IMR-90 (cell line): Measurements from ENCODE around the gene FRZB. TPM values are rescaled to one million over a fixed set of nuclear protein-coding genes. Genes with fewer than 3 reads are reported as not detected.

Experiments used
- ATAC-seq: fragments of 200-7000 bp; cut with Tn5 transposase; 2 replicates; pipeline ENCODE4 v1.9.1; 2020; ENCODE audit warnings: low read depth, mild to moderate bottlenecking, moderate library complexity
- BruUV-seq: library from RNA; stranded (reverse); fragments of 400-500 nt; replicated peaks from 2 replicates; lab custom pipeline; 2021; lab: Mats Ljungman, UMichigan
- CTCF ChIA-PET: fragments of 300-600 bp; formaldehyde crosslinking; extraction: SDS; loops from one replicate; lab custom pipeline; 2021; ENCODE audit warnings: antibody characterized with exemption; lab: Yijun Ruan, JAX
- POLR2A ChIA-PET: fragments of 300-600 bp; sonication (Branson Sonifier 250); formaldehyde crosslinking; loops from one replicate; lab custom pipeline; 2022; ENCODE audit warnings: antibody characterized with exemption; ENCODE audit not compliant: unreplicated experiment; lab: Charles Lee
- DNase-seq: peaks from one replicate; pipeline ENCODE4 v3.0.0; 2013
- H2AFZ ChIP-seq: replicated peaks from 2 replicates; pipeline ENCODE3; 2013; ENCODE audit warnings: low read length, mild to moderate bottlenecking; ENCODE audit not compliant: poor library complexity
- H2AK5ac ChIP-seq: 2 replicates; pipeline ENCODE4 v1.6.1; 2013; ENCODE audit warnings: low read depth, low read length, inconsistent platforms
- H2AK9ac ChIP-seq: replicated peaks from 2 replicates; pipeline ENCODE3; 2013; ENCODE audit warnings: mild to moderate bottlenecking, low read depth, low read length, moderate library complexity; ENCODE audit not compliant: poor library complexity
- H2BK120ac ChIP-seq: 2 replicates; pipeline ENCODE4 v1.6.1; 2013; ENCODE audit warnings: low read depth, low read length, inconsistent platforms
- H2BK15ac ChIP-seq: 3 replicates; pipeline ENCODE4 v1.6.1; 2013; ENCODE audit warnings: low read depth, low read length, inconsistent platforms
- H2BK20ac ChIP-seq: 2 replicates; pipeline ENCODE4 v1.6.1; 2013; ENCODE audit warnings: low read depth, mild to moderate bottlenecking, inconsistent platforms, low read length, moderate library complexity
- H2BK5ac ChIP-seq: 2 replicates; pipeline ENCODE4 v1.6.1; 2013; ENCODE audit warnings: mild to moderate bottlenecking, low read depth, low read length, inconsistent platforms; ENCODE audit not compliant: poor library complexity, severe bottlenecking
- H3K14ac ChIP-seq: replicated peaks from 2 replicates; pipeline ENCODE4 v1.6.1; 2013; ENCODE audit warnings: low read depth, low read length, inconsistent platforms
- H3K18ac ChIP-seq: 2 replicates; pipeline ENCODE4 v1.6.1; 2013; ENCODE audit warnings: low read depth, low read length, control low read depth
- H3K23ac ChIP-seq: 2 replicates; pipeline ENCODE4 v1.6.1; 2013; ENCODE audit warnings: low read depth, low read length, inconsistent platforms
- H3K27ac ChIP-seq: 2 replicates; pipeline ENCODE4 v1.5.1; 2013; ENCODE audit warnings: mild to moderate bottlenecking, control low read depth, low read length; ENCODE audit not compliant: insufficient read depth
- H3K27me3 ChIP-seq: 2 replicates; pipeline ENCODE4 v1.6.1; 2013; ENCODE audit warnings: low read length; ENCODE audit not compliant: control insufficient read depth, insufficient read depth
- H3K36me3 ChIP-seq: 2 replicates; pipeline ENCODE4 v1.6.1; 2013; ENCODE audit warnings: low read length, mixed read lengths; ENCODE audit not compliant: control insufficient read depth, insufficient read depth
- H3K4ac ChIP-seq: 2 replicates; pipeline ENCODE4 v1.6.1; 2013; ENCODE audit warnings: low read depth, low read length, inconsistent platforms
- H3K4me1 ChIP-seq: 2 replicates; pipeline ENCODE4 v1.6.1; 2013; ENCODE audit warnings: low read length, mixed read lengths; ENCODE audit not compliant: control insufficient read depth, insufficient read depth
- H3K4me2 ChIP-seq: 2 replicates; pipeline ENCODE4 v1.6.1; 2013; ENCODE audit warnings: low read depth, mild to moderate bottlenecking, control low read depth, low read length, moderate library complexity
- H3K4me3 ChIP-seq: 2 replicates; pipeline ENCODE4 v1.5.1; 2013; ENCODE audit warnings: low read depth, mild to moderate bottlenecking, control low read depth, low read length, moderate library complexity; ENCODE audit not compliant: insufficient read depth
- H3K56ac ChIP-seq: 2 replicates; pipeline ENCODE4 v1.6.1; 2013; ENCODE audit warnings: low read length, inconsistent platforms; ENCODE audit not compliant: insufficient read depth; ENCODE audit errors: extremely low read depth
- H3K79me1 ChIP-seq, 2 experiments: 2 replicates each; pipeline ENCODE4 v1.6.1; 2013; ENCODE audit warnings: low read length in 2 of 2, inconsistent platforms in 1 of 2, low read depth in 1 of 2
- H3K9ac ChIP-seq: 2 replicates; pipeline ENCODE4 v1.6.1; 2013; ENCODE audit warnings: low read depth, low read length, control low read depth
- H3K9me1 ChIP-seq: 2 replicates; pipeline ENCODE4 v1.6.1; 2013; ENCODE audit warnings: low read length, inconsistent platforms; ENCODE audit not compliant: insufficient read depth
- H3K9me3 ChIP-seq: 2 replicates; pipeline ENCODE4 v1.6.1; 2013; ENCODE audit warnings: low read length; ENCODE audit not compliant: control insufficient read depth, insufficient read depth
- H4K20me1 ChIP-seq: 2 replicates; pipeline ENCODE4 v1.6.1; 2013; ENCODE audit warnings: low read length, inconsistent platforms; ENCODE audit not compliant: insufficient read depth
- H4K5ac ChIP-seq: 2 replicates; pipeline ENCODE4 v1.6.1; 2013; ENCODE audit warnings: mild to moderate bottlenecking, low read depth, low read length, control low read depth
- H4K8ac ChIP-seq, 2 experiments: 2 replicates each; pipeline ENCODE4 v1.6.1; 2013; ENCODE audit warnings: low read depth in 2 of 2, low read length in 2 of 2, control low read depth in 1 of 2, inconsistent platforms in 1 of 2
- H4K91ac ChIP-seq: 2 replicates; pipeline ENCODE4 v1.6.1; 2013; ENCODE audit warnings: low read depth, low read length, inconsistent platforms; ENCODE audit not compliant: insufficient read depth
- BHLHE40 ChIP-seq: fragments of 150-350 bp; IDR thresholded peaks from 2 replicates; pipeline ENCODE4 v1.6.1; 2016; ENCODE audit warnings: mild to moderate bottlenecking, low read depth, low read length
- CEBPB ChIP-seq: IDR thresholded peaks from 2 replicates; pipeline ENCODE4 v1.6.1; 2012; ENCODE audit warnings: low read depth, low read length, improper control_type of control experiment
- CTCF ChIP-seq: conservative IDR thresholded peaks from 2 replicates; pipeline ENCODE4 v1.5.1; 2012; ENCODE audit warnings: mild to moderate bottlenecking, low read depth, low read length, improper control_type of control experiment
- FOS ChIP-seq: fragments of 150-350 bp; IDR thresholded peaks from 2 replicates; pipeline ENCODE4 v1.6.1; 2016; ENCODE audit warnings: low read depth, low read length
- MAZ ChIP-seq: IDR thresholded peaks from 2 replicates; pipeline ENCODE4 v1.6.1; 2012; ENCODE audit warnings: low read depth, mild to moderate bottlenecking, low read length, improper control_type of control experiment, moderate library complexity, borderline replicate concordance
- MXI1 ChIP-seq: IDR thresholded peaks from 2 replicates; pipeline ENCODE4 v1.6.1; 2012; ENCODE audit warnings: low read depth, mild to moderate bottlenecking, low read length, moderate library complexity, borderline replicate concordance
- NFE2L2 ChIP-seq: fragments of 150-350 bp; IDR thresholded peaks from 2 replicates; pipeline ENCODE4 v1.6.1; 2016; ENCODE audit warnings: low read depth, mild to moderate bottlenecking, low read length
- RAD21 ChIP-seq: IDR thresholded peaks from 2 replicates; pipeline ENCODE4 v1.6.1; 2012; ENCODE audit warnings: low read length, improper control_type of control experiment
- WGBS, 2 experiments: methylation state at CpG; one replicate each; pipeline versions ENCODE4 v1.1.5 to v1.1.7; 2013; ENCODE audit warnings: missing lambda C conversion rate in 2 of 2; ENCODE audit not compliant: insufficient read length in 1 of 2; ENCODE audit errors: extremely low coverage in 2 of 2; 5-methylcytosine and 5-hydroxymethylcytosine counted together
- dilution Hi-C: fragments of 300-500 bp; cut with HindIII; formaldehyde crosslinking; loops from one replicate; pipeline ENCODE4 v1.14.3; 2018; ENCODE audit warnings: low sequenced_read_pairs; ENCODE audit not compliant: unreplicated experiment
- in situ Hi-C: fragments of 300-500 bp; cut with MboI; formaldehyde crosslinking; loops from 3 replicates; pipeline ENCODE4 v1.14.3; 2019; ENCODE audit warnings: low sequenced_read_pairs, inconsistent platforms, mixed read lengths
- intact Hi-C: fragments of 100-400 bp; cut with micrococcal nuclease; formaldehyde crosslinking; loops from 2 replicates; pipeline ENCODE4 v1.10.0; 2022
- polyA plus RNA-seq, 3 experiments: library from polyadenylated mRNA; depleted of rRNA; stranded (reverse); fragments of >200 nt; gene quantifications; 2 replicates each; pipeline ENCODE4 v1.2.3, GENCODE V29; 2012; ENCODE audit warnings: low replicate concordance in 1 of 3
- total RNA-seq: library from RNA; depleted of rRNA; stranded (reverse); fragments of >200 nt; gene quantifications from 2 replicates; pipeline ENCODE4 v1.2.3, GENCODE V29; 2012
- TF ChIP-seq, protein P1 (sequence below): fragments of 150-350 bp; IDR thresholded peaks from 2 replicates; pipeline ENCODE4 v1.6.1; 2017; ENCODE audit warnings: mild to moderate bottlenecking, antibody characterized with exemption, low read length, low read depth

FRZB gene
- total and polyA plus RNA-seq, 2 of the 4 experiments (the other 2 are of a cell fraction): 0.18 to 1.2 TPM

DNA sequence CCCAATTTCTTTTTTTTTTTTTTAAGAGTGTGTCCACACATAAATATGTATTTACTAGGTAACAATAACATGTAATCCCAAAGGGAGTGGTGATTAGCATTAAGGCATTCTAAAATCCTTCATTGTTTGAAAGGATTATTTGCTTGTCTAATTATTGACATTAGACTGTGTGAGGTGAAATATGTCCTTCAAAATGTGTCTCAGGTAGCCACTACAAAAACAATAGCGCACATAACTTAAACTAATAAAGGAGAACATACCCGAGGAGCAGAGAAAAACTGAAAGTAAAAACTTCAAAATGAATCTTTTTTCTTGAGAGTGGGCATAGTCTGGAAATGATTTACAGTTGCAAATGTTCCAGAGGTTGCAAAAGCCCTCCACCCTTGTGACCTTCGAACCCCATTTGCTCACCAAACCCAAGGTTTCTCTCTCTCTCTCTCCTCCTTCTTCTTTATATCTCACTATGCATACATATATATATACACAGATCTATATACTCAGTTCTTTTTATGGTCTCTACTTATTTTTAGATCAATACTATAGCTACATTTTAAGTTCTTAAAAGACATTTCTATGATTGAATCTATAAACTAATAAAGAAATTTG is 24.4 kb upstream of the FRZB start:
- H2AFZ ChIP-seq: no peak overlapping the region
- no CpG with 5 or more reads among the region's 3 CpGs for WGBS, 2 experiments
- H3K9ac ChIP-seq: no peak overlapping the region
- CTCF ChIA-PET: interaction anchor here (1.5 kb wide), 1 partner anchor 8 kb away, joined by 3 read pairs; no protein-coding TSS in a partner anchor
- no peak overlapping the region for H3K14ac ChIP-seq
- H4K91ac ChIP-seq: no peak overlapping the region
- no peaks in the 10 kb centered on the region for H3K9me3 ChIP-seq
- intact Hi-C loops (no loop called here), in situ Hi-C loops (no loop called here), dilution Hi-C loops (no loop called here)
- no peaks in the 10 kb centered on the region for H3K79me1 ChIP-seq
- H3K56ac ChIP-seq: no peak overlapping the region
- peaks cover 2% of the 10 kb centered on the region for H3K4me1 ChIP-seq
- H2BK120ac ChIP-seq: no peak overlapping the region
- no peak overlapping the region for H2BK15ac ChIP-seq
- H3K27ac ChIP-seq: no peak overlapping the region
- H3K23ac ChIP-seq: no peak overlapping the region
- H3K4me2 ChIP-seq: no peak overlapping the region; the same call in 1 of the 2 replicates
- no peaks in the 10 kb centered on the region for H3K36me3 ChIP-seq
- no peaks in the 10 kb centered on the region for H4K20me1 ChIP-seq
- H3K9me1 ChIP-seq: no peaks in the 10 kb centered on the region
- H3K18ac ChIP-seq: no peak overlapping the region
- ATAC-seq (no peak), DNase-seq (no peak)
- H2BK5ac ChIP-seq: no peak overlapping the region
- TF ChIP-seq CTCF: no peak
- no peak for TF ChIP-seq FOS
- TF ChIP-seq CEBPB: no peak
- no peak for TF ChIP-seq RAD21
- no peak for TF ChIP-seq NFE2L2
- TF ChIP-seq BHLHE40: no peak
- no peak for TF ChIP-seq MAZ
- TF ChIP-seq, protein P1, sequence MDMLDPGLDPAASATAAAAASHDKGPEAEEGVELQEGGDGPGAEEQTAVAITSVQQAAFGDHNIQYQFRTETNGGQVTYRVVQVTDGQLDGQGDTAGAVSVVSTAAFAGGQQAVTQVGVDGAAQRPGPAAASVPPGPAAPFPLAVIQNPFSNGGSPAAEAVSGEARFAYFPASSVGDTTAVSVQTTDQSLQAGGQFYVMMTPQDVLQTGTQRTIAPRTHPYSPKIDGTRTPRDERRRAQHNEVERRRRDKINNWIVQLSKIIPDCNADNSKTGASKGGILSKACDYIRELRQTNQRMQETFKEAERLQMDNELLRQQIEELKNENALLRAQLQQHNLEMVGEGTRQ: no peak
- TF ChIP-seq MXI1: no peak
- no peak overlapping the region for H4K5ac ChIP-seq
- H3K4ac ChIP-seq: no peak overlapping the region
- POLR2A ChIA-PET: no interaction called here
- no peak overlapping the region for H2BK20ac ChIP-seq
- H4K8ac ChIP-seq: no peak overlapping the region
- H3K4me3 ChIP-seq: no peak overlapping the region
- BruUV-seq: no TSS peak
- no peak overlapping the region for H2AK9ac ChIP-seq
- H2AK5ac ChIP-seq: no peak overlapping the region
- no peaks in the 10 kb centered on the region for H3K27me3 ChIP-seq
